Measurements from ENCODE around the gene ERLIN1.

GRCh38 chr10:100163704-100164621, 21.9 kb downstream of the ERLIN1 start:
- no peak for TF ChIP-seq USF1 (IDR thresholded peaks at IDR 0.05)
- TF ChIP-seq RAD21 (IDR thresholded peaks at IDR 0.05; ENCODE audit: low read depth): no peak
- TF ChIP-seq CEBPB (IDR thresholded peaks at IDR 0.05): no peak
